GM19438 (cell line): ENCODE measurements around the gene TAL2.
A peak's percentile ranks its signal among the peaks of the same experiment; 100 is the strongest.

Source experiments
- ATAC-seq: cut with Tn5 transposase; IDR thresholded peaks from one replicate; pipeline ENCODE4 v1.9.1; 2021; ENCODE audit warnings: low read depth; ENCODE audit not compliant: unreplicated experiment

The TAL2 gene

GRCh38 chr9:105662184-105663104 is at the start of gene TAL2:
TAL2 (plus strand) TSS chr9:105662457; CDS start chr9:105662497, 40 bp downstream.
- peak; percentile 64 for ATAC-seq

GRCh38 chr9:105621001-105621400 is 41.3 kb upstream of the TAL2 start:
- ATAC-seq, result no peak

GRCh38 chr9:105625088-105625487 is 37.2 kb upstream of the TAL2 start:
- ATAC-seq, result no peak

- ATAC-seq, result no peak
These were observed 29.4 kb upstream of the TAL2 start for GRCh38 chr9:105632807-105633206.

- no peak for ATAC-seq
These were observed 28.8 kb upstream of the TAL2 start for GRCh38 chr9:105633411-105633810.

GRCh38 chr9:105636331-105636730 is 25.9 kb upstream of the TAL2 start:
- no peak for ATAC-seq

GRCh38 chr9:105637787-105638395 is 24.4 kb upstream of the TAL2 start:
- ATAC-seq, result no peak

- ATAC-seq, result no peak
These were observed 22.3 kb upstream of the TAL2 start for GRCh38 chr9:105639936-105640335.

- no peak for ATAC-seq
These were observed 18.5 kb upstream of the TAL2 start for GRCh38 chr9:105643795-105644194.

GRCh38 chr9:105646879-105647594 is 15.2 kb upstream of the TAL2 start:
- no peak for ATAC-seq

GRCh38 chr9:105647595-105648349 is 14.5 kb upstream of the TAL2 start:
- no peak for ATAC-seq

- ATAC-seq, result no peak
These were observed 10.5 kb upstream of the TAL2 start for GRCh38 chr9:105651806-105652205.

GRCh38 chr9:105656131-105656921 is 5.9 kb upstream of the TAL2 start:
- peak; percentile 76 for ATAC-seq

GRCh38 chr9:105658351-105658750 is 3.9 kb upstream of the TAL2 start:
- ATAC-seq, result no peak

- ATAC-seq, result no peak
These were observed 1.2 kb upstream of the TAL2 start for GRCh38 chr9:105661011-105661410.

- no peak for ATAC-seq
These were observed 1.7 kb downstream of the TAL2 start for GRCh38 chr9:105663914-105664313.

- no peak for ATAC-seq
These were observed 5.6 kb downstream of the TAL2 start for GRCh38 chr9:105667867-105668266.

GRCh38 chr9:105670315-105670714 is 8.1 kb downstream of the TAL2 start:
- no peak for ATAC-seq

- ATAC-seq, result no peak
These were observed 8.5 kb downstream of the TAL2 start for GRCh38 chr9:105670775-105671174.

- ATAC-seq, result no peak
These were observed 10.5 kb downstream of the TAL2 start for GRCh38 chr9:105672711-105673234.
